H1 (cell line): ENCODE data around the gene TMEM243. TPM values are rescaled to one million over a fixed set of nuclear protein-coding genes. Genes with fewer than 3 reads are reported as not detected.
A peak's percentile ranks its signal among the peaks of the same experiment; 100 is the strongest.

Experiments used
- CTCF ChIA-PET: fragments of 300-600 bp; sonication (Branson Sonifier 250); formaldehyde crosslinking; loops from one replicate; lab custom pipeline; 2021; ENCODE audit not compliant: partially characterized antibody; lab: Charles Lee
- POLR2A ChIA-PET: fragments of 300-600 bp; sonication (Branson Sonifier 250); formaldehyde crosslinking; loops from one replicate; lab custom pipeline; 2021; ENCODE audit warnings: inconsistent platforms; ENCODE audit not compliant: partially characterized antibody; lab: Charles Lee
- DNase-seq, 2 experiments: peaks; one replicate each; pipeline versions ENCODE4 v3.0.0 to v3.0.0-alpha.2; 2010 to 2022; ENCODE audit warnings: low spot score in 2 of 2, low read depth in 1 of 2, mixed read lengths in 1 of 2
- FAIRE-seq: peaks from 2 replicates; lab custom pipeline; 2011; peaks lifted over from hg19 to GRCh38; lab: Jason Lieb, UNC
- H2AFZ ChIP-seq: 2 replicates; pipeline ENCODE4 v1.8.1; 2012; ENCODE audit warnings: low read length, inconsistent platforms
- H2AK5ac ChIP-seq: 2 replicates; pipeline ENCODE4 v1.6.1; 2013; ENCODE audit warnings: low read depth, low read length
- H2BK120ac ChIP-seq: replicated peaks from 2 replicates; pipeline ENCODE3; 2013; ENCODE audit warnings: low read depth, low read length, inconsistent platforms
- H2BK12ac ChIP-seq: 2 replicates; pipeline ENCODE4 v1.6.1; 2013; ENCODE audit warnings: low read depth, low read length
- H2BK15ac ChIP-seq: 2 replicates; pipeline ENCODE4 v1.6.1; 2013; ENCODE audit warnings: low read length
- H2BK20ac ChIP-seq: 2 replicates; pipeline ENCODE4 v1.6.1; 2013; ENCODE audit warnings: low read length
- H2BK5ac ChIP-seq: 2 replicates; pipeline ENCODE4 v1.6.1; 2013; ENCODE audit warnings: low read depth, low read length
- H3K14ac ChIP-seq: 2 replicates; pipeline ENCODE4 v1.6.1; 2013; ENCODE audit warnings: inconsistent platforms; ENCODE audit not compliant: insufficient read length
- H3K18ac ChIP-seq: 2 replicates; pipeline ENCODE4 v1.6.1; 2013; ENCODE audit warnings: low read length; ENCODE audit errors: extremely low read depth
- H3K23ac ChIP-seq: 2 replicates; pipeline ENCODE4 v1.6.1; 2013; ENCODE audit warnings: inconsistent platforms; ENCODE audit not compliant: insufficient read length
- H3K23me2 ChIP-seq: 2 replicates; pipeline ENCODE4 v1.6.1; 2013; ENCODE audit warnings: low read depth, low read length
- H3K27ac ChIP-seq: 2 replicates; pipeline ENCODE4 v1.6.1; 2011; ENCODE audit warnings: low read depth, low read length, inconsistent platforms
- H3K27me3 ChIP-seq, 4 experiments: replicated peaks in 1 of 4; 1 replicate in 1 of 4; 2 replicates in 3 of 4; pipeline versions ENCODE4 v1.6.1 to v1.8.1; 2011 to 2013; ENCODE audit warnings: low read length in 3 of 4, mild to moderate bottlenecking in 3 of 4, inconsistent platforms in 2 of 4, mixed read lengths in 2 of 4, moderate library complexity in 1 of 4; ENCODE audit not compliant: control insufficient read depth in 3 of 4, insufficient read depth in 3 of 4; ENCODE audit errors: extremely low read depth in 1 of 4
- H3K36me3 ChIP-seq, 4 experiments: 2 replicates each; pipeline versions ENCODE4 v1.6.1 to v1.8.1; 2011 to 2013; ENCODE audit warnings: mild to moderate bottlenecking in 4 of 4, low read length in 3 of 4, moderate library complexity in 2 of 4, control low read depth in 1 of 4, inconsistent platforms in 1 of 4; ENCODE audit not compliant: insufficient read depth in 4 of 4, control insufficient read depth in 2 of 4
- H3K4ac ChIP-seq: replicated peaks from 2 replicates; pipeline ENCODE3; 2013; ENCODE audit warnings: low read length, low read depth, mixed read lengths, inconsistent platforms; ENCODE audit not compliant: insufficient read length
- H3K4me1 ChIP-seq, 4 experiments: replicated peaks in 1 of 4; 1 replicate in 1 of 4; 2 replicates in 3 of 4; pipeline versions ENCODE4 v1.6.1 to v1.8.1; 2011 to 2013; ENCODE audit warnings: low read length in 3 of 4, inconsistent platforms in 2 of 4, mixed read lengths in 1 of 4; ENCODE audit not compliant: insufficient read depth in 4 of 4, control insufficient read depth in 3 of 4
- H3K4me2 ChIP-seq, 2 experiments: 2 replicates each; pipeline versions ENCODE4 v1.6.1 to v1.8.1; 2011 to 2013; ENCODE audit warnings: low read depth in 2 of 2, low read length in 2 of 2, control low read depth in 1 of 2, inconsistent platforms in 1 of 2, mild to moderate bottlenecking in 1 of 2; ENCODE audit not compliant: insufficient read depth in 1 of 2
- H3K4me3 ChIP-seq, 4 experiments: fragments of 200-600, 300-600 bp in 1 of 4; sonication (generic), shearing (Covaris generic), sonication (Bioruptor Twin) in 1 of 4; 2 replicates each; pipeline versions ENCODE4 v1.5.1 to v1.8.1; 2011 to 2016; ENCODE audit warnings: low read length in 4 of 4, low read depth in 3 of 4, control low read depth in 2 of 4, inconsistent platforms in 2 of 4, mild to moderate bottlenecking in 2 of 4, mixed read lengths in 1 of 4, moderate library complexity in 1 of 4; ENCODE audit not compliant: insufficient read depth in 2 of 4; ENCODE audit errors: extremely low read depth in 1 of 4
- H3K56ac ChIP-seq: replicated peaks from 2 replicates; pipeline ENCODE3; 2013; ENCODE audit warnings: low read depth, mild to moderate bottlenecking, mixed read lengths, low read length, inconsistent platforms; ENCODE audit not compliant: insufficient read length
- H3K79me1 ChIP-seq: 2 replicates; pipeline ENCODE4 v1.6.1; 2013; ENCODE audit warnings: low read depth, low read length, control low read depth
- H3K79me2 ChIP-seq, 2 experiments: 2 replicates each; pipeline versions ENCODE4 v1.6.1 to v1.8.1; 2012 to 2013; ENCODE audit warnings: low read length in 2 of 2, mild to moderate bottlenecking in 2 of 2, inconsistent platforms in 1 of 2; ENCODE audit not compliant: insufficient read depth in 2 of 2, control insufficient read depth in 1 of 2
- H3K9ac ChIP-seq, 4 experiments: replicated peaks in 1 of 4; 1 replicate in 1 of 4; 2 replicates in 3 of 4; pipeline versions ENCODE4 v1.6.1 to v1.8.1; 2011 to 2013; ENCODE audit warnings: low read depth in 3 of 4, low read length in 3 of 4, control low read depth in 2 of 4, mild to moderate bottlenecking in 2 of 4, moderate library complexity in 2 of 4, inconsistent platforms in 1 of 4; ENCODE audit errors: extremely low read depth in 1 of 4
- H3K9me3 ChIP-seq, 2 experiments: 2 replicates each; pipeline versions ENCODE4 v1.6.1 to v1.8.1; 2012 to 2013; ENCODE audit warnings: mild to moderate bottlenecking in 2 of 2, moderate library complexity in 2 of 2, control low read depth in 1 of 2, inconsistent platforms in 1 of 2, low read depth in 1 of 2, low read length in 1 of 2, mixed read lengths in 1 of 2; ENCODE audit not compliant: insufficient read depth in 2 of 2
- H4K20me1 ChIP-seq, 2 experiments: replicated peaks in 1 of 2; 2 replicates each; pipeline versions ENCODE3 to v1.8.1; 2011 to 2013; ENCODE audit warnings: inconsistent platforms in 2 of 2, low read length in 2 of 2, mild to moderate bottlenecking in 1 of 2; ENCODE audit not compliant: insufficient read depth in 2 of 2, control insufficient read depth in 1 of 2
- H4K5ac ChIP-seq: 2 replicates; pipeline ENCODE4 v1.6.1; 2013; ENCODE audit warnings: low read length, low read depth, mixed read lengths, inconsistent platforms; ENCODE audit not compliant: insufficient read length
- H4K8ac ChIP-seq: 2 replicates; pipeline ENCODE4 v1.8.0; 2013; ENCODE audit warnings: mild to moderate bottlenecking, moderate library complexity, low read length, inconsistent platforms; ENCODE audit not compliant: insufficient read depth; ENCODE audit errors: extremely low read depth
- H4K91ac ChIP-seq: replicated peaks from 2 replicates; pipeline ENCODE3; 2013; ENCODE audit warnings: low read length, mixed read lengths, inconsistent platforms; ENCODE audit not compliant: insufficient read length
- CBX5 ChIP-seq: fragments of 300-800, 300-1000 bp; sonication (generic); IDR thresholded peaks from 2 replicates; pipeline ENCODE4 v1.7.1; 2016; ENCODE audit warnings: antibody characterized with exemption, low read length, low read depth
- CHD1 ChIP-seq: IDR thresholded peaks from 2 replicates; pipeline ENCODE4 v1.6.1; 2012; ENCODE audit warnings: low read depth, low read length, improper control_type of control experiment
- EP300 ChIP-seq, 2 experiments: IDR thresholded peaks; 1 replicate in 1 of 2; 2 replicates in 1 of 2; pipeline ENCODE4 v1.6.1; 2011 to 2012; ENCODE audit warnings: low read depth in 2 of 2, low read length in 2 of 2, mild to moderate bottlenecking in 2 of 2, borderline replicate concordance in 1 of 2, inconsistent platforms in 1 of 2, moderate library complexity in 1 of 2
- HDAC6 ChIP-seq: IDR thresholded peaks from one replicate; pipeline ENCODE4 v1.7.1; 2012; ENCODE audit warnings: low read depth, mild to moderate bottlenecking, inconsistent platforms, low read length, moderate library complexity
- JUN ChIP-seq: IDR thresholded peaks from 2 replicates; pipeline ENCODE4 v1.6.1; 2011; ENCODE audit warnings: low read depth, mild to moderate bottlenecking, improper control_type of control experiment, low read length
- RNF2 ChIP-seq: fragments of 200-900, 300-1000 bp; sonication (generic); IDR thresholded peaks from 2 replicates; pipeline ENCODE4 v1.7.1; 2016; ENCODE audit warnings: borderline replicate concordance, low read depth, mild to moderate bottlenecking, antibody characterized with exemption, low read length; ENCODE audit not compliant: poor library complexity, severe bottlenecking; ENCODE audit errors: missing control alignments
- SP2 ChIP-seq: IDR thresholded peaks from 2 replicates; pipeline ENCODE4 v1.6.1; 2012; ENCODE audit warnings: mild to moderate bottlenecking, low read length, inconsistent platforms
- WGBS, 2 experiments: shearing (Covaris generic) in 1 of 2; methylation state at CpG; one replicate each; pipeline versions ENCODE4 v1.1.6 to v1.1.7; 2013 to 2015; ENCODE audit warnings: low lambda C conversion rate in 2 of 2, mixed read lengths in 2 of 2, inconsistent platforms in 1 of 2, low coverage in 1 of 2, missing lambda C conversion rate in 1 of 2; ENCODE audit not compliant: insufficient replicate concordance in 2 of 2, insufficient coverage in 1 of 2, insufficient read length in 1 of 2; ENCODE audit errors: extremely low coverage in 1 of 2, missing lambda C conversion rate in 1 of 2; 5-methylcytosine and 5-hydroxymethylcytosine counted together
- polyA plus RNA-seq, 7 experiments: library from polyadenylated mRNA; depleted of rRNA in 3 of 7; stranded (reverse) in 5 of 7; unstranded in 2 of 7; fragments of >200 nt in 5 of 7; fragments of 200-250 nt in 2 of 7; gene quantifications; 1 replicate in 5 of 7; 2 replicates in 1 of 7; 4 replicates in 1 of 7; pipeline versions ENCODE4 v1.2.1 to v1.2.3, GENCODE V29; 2011 to 2013; ENCODE audit warnings: missing spikeins in 2 of 7, mixed read lengths in 2 of 7
- total RNA-seq: library from RNA; stranded (reverse); fragmentation: NEBNext Ultra II Directional; extraction: Animal tissue kit (Norgen Biotek cat#: 25700); gene quantifications from 2 replicates; pipeline ENCODE4 v1.2.1, GENCODE V29; 2021
- TF ChIP-seq, protein P1 (sequence below): IDR thresholded peaks from 2 replicates; pipeline ENCODE4 v1.6.1; 2012; ENCODE audit warnings: low read length, inconsistent platforms
- TF ChIP-seq, protein P2 (sequence below): IDR thresholded peaks from 2 replicates; pipeline ENCODE4 v1.6.1; 2012; ENCODE audit warnings: inconsistent platforms
- TF ChIP-seq, protein P3 (sequence below): IDR thresholded peaks from 2 replicates; pipeline ENCODE4 v1.6.1; 2011; ENCODE audit warnings: low read length, improper control_type of control experiment

TMEM243 gene
- total and polyA plus RNA-seq, 2 of the 8 experiments (the other 6 are each of a cell fraction or from before 2014, with no cell fraction given), result 23.7 to 27.6 TPM

DNA sequence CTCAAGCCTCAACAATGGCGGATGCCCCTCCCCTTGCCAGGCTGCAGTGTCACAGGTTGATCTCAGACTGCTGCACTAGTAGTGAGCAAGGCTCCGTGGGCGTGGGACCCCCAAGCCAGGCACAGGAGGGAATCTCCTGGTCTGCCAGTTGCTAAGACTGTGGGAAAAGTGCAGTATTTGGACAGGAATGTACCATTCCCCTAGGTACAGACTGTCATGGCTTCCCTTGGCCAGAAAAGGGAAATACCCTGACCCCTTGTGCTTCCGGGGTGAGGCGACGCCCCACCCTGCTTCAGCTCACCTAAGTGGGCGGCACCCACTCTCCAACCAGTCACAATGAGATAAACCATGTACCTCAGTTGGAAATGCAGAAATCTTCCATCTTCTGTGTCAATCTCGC is 44.0 kb upstream of the TMEM243 start:
- Histone ChIP-seq H4K91ac (no peak overlapping the region), H2BK20ac (no peak overlapping the region), H3K27me3 (no peaks in the 10 kb centered on the region), H4K20me1 (no peaks in the 10 kb centered on the region), H4K5ac (no peak overlapping the region), H3K27ac (no peak overlapping the region), H3K36me3 (no peaks in the 10 kb centered on the region), H3K23me2 (no peaks in the 10 kb centered on the region), H3K14ac (no peak overlapping the region), H3K4me1 (no peaks in the 10 kb centered on the region), H3K9me3 (no peaks in the 10 kb centered on the region), H3K79me1 (no peaks in the 10 kb centered on the region), H4K8ac (no peak overlapping the region), H3K79me2 (no peaks in the 10 kb centered on the region), H3K56ac (no peak overlapping the region), H3K23ac (no peak overlapping the region), H2BK120ac (no peak overlapping the region), H2AK5ac (no peak overlapping the region), H3K9ac (no peak overlapping the region), H3K4ac (no peak overlapping the region), H2BK15ac (no peak overlapping the region), H2BK5ac (no peak overlapping the region), H3K18ac (no peak overlapping the region), H3K4me3 (no peak overlapping the region), H2AFZ (peak overlapping the region; percentile 90), H2BK12ac (no peak overlapping the region), H3K4me2 (no peak overlapping the region)
- WGBS, 2 experiments, result 99% methylated on average over 6 of the region's 8 CpGs; no CpG with 5 or more reads in 1 of the 2 experiments
- ChIA-PET POLR2A (interaction anchor here (1.3 kb wide), 1 partner anchor 12 kb away, joined by 4 read pairs; no protein-coding TSS in a partner anchor), CTCF (interaction anchor here (0.7 to 1.8 kb wide), 3 partner anchors 49 to 152 kb away, joined by 3 to 4 read pairs (median 3); no protein-coding TSS in a partner anchor)
- FAIRE-seq (no peak), DNase-seq (no peak)
- TF ChIP-seq EP300 (IDR thresholded peaks at IDR 0.05; ENCODE audit: borderline replicate concordance in 1 of 2, low read depth in 2 of 2, low read length in 2 of 2) (no peak), SP2 (no peak), CHD1 (no peak), CBX5 (no peak), HDAC6 (no peak), RNF2 (no peak), JUN (no peak)
- TF ChIP-seq, protein P1, sequence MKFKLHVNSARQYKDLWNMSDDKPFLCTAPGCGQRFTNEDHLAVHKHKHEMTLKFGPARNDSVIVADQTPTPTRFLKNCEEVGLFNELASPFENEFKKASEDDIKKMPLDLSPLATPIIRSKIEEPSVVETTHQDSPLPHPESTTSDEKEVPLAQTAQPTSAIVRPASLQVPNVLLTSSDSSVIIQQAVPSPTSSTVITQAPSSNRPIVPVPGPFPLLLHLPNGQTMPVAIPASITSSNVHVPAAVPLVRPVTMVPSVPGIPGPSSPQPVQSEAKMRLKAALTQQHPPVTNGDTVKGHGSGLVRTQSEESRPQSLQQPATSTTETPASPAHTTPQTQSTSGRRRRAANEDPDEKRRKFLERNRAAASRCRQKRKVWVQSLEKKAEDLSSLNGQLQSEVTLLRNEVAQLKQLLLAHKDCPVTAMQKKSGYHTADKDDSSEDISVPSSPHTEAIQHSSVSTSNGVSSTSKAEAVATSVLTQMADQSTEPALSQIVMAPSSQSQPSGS, result no peak
- TF ChIP-seq, protein P2, sequence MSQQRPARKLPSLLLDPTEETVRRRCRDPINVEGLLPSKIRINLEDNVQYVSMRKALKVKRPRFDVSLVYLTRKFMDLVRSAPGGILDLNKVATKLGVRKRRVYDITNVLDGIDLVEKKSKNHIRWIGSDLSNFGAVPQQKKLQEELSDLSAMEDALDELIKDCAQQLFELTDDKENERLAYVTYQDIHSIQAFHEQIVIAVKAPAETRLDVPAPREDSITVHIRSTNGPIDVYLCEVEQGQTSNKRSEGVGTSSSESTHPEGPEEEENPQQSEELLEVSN, result no peak
- TF ChIP-seq, protein P3, sequence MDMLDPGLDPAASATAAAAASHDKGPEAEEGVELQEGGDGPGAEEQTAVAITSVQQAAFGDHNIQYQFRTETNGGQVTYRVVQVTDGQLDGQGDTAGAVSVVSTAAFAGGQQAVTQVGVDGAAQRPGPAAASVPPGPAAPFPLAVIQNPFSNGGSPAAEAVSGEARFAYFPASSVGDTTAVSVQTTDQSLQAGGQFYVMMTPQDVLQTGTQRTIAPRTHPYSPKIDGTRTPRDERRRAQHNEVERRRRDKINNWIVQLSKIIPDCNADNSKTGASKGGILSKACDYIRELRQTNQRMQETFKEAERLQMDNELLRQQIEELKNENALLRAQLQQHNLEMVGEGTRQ, result no peak
